ENCODE measurements around the gene ZNF581. TPM values are rescaled to one million over a fixed set of nuclear protein-coding genes. Genes with fewer than 3 reads are reported as not detected.

Gene ZNF581
- total RNA-seq, 2 donors from 2014 or later = 7.5 to 8.6 TPM

GRCh38 chr19:55689411-55690108 lies 46.1 kb downstream of the ZNF581 start:
- peaks cover 88% of the 10 kb centered on the region for H3K36me3 ChIP-seq
- no peak for DNase-seq (ENCODE audit: low spot score)
- no peak for TF ChIP-seq CTCF (IDR thresholded peaks at IDR 0.05)
- H3K27ac ChIP-seq = no peak overlapping the region
- peaks cover 0 to 3% of the 10 kb centered on the region in 2 donors for H3K4me1 ChIP-seq
- H3K27me3 ChIP-seq = no peaks in the 10 kb centered on the region
- no peaks in the 10 kb centered on the region for H3K9me3 ChIP-seq
- no peak overlapping the region for H3K4me3 ChIP-seq

GRCh38 chr19:55690109-55690768 lies 46.8 kb downstream of the ZNF581 start:
- TF ChIP-seq CTCF (IDR thresholded peaks at IDR 0.05) = no peak
- H3K27ac ChIP-seq = no peak overlapping the region
- H3K4me3 ChIP-seq = no peak overlapping the region
- no peaks in the 10 kb centered on the region for H3K27me3 ChIP-seq
- no peak for DNase-seq (ENCODE audit: low spot score)
- H3K4me1 ChIP-seq = no peaks in the 10 kb centered on the region
- peaks cover 88% of the 10 kb centered on the region for H3K36me3 ChIP-seq
- H3K9me3 ChIP-seq = no peaks in the 10 kb centered on the region

GRCh38 chr19:55690769-55691545 lies 47.5 kb downstream of the ZNF581 start:
- Histone ChIP-seq H3K27me3 (no peaks in the 10 kb centered on the region), H3K36me3 (peaks cover 88% of the 10 kb centered on the region), H3K9me3 (no peaks in the 10 kb centered on the region), H3K4me3 (no peak overlapping the region), H3K27ac (no peak overlapping the region), H3K4me1 (no peaks in the 10 kb centered on the region)
- no peak for DNase-seq (ENCODE audit: low spot score)
- no peak for TF ChIP-seq CTCF (IDR thresholded peaks at IDR 0.05)

GRCh38 chr19:55691561-55692481 lies 48.4 kb downstream of the ZNF581 start:
- Histone ChIP-seq H3K4me1 (no peaks in the 10 kb centered on the region), H3K36me3 (peaks cover 91% of the 10 kb centered on the region), H3K27ac (no peak overlapping the region), H3K4me3 (no peak overlapping the region), H3K9me3 (no peaks in the 10 kb centered on the region), H3K27me3 (no peaks in the 10 kb centered on the region)
- no peak for TF ChIP-seq CTCF (IDR thresholded peaks at IDR 0.05)
- no peak for DNase-seq (ENCODE audit: low spot score)

GRCh38 chr19:55692681-55693081 lies 49.2 kb downstream of the ZNF581 start:
- Histone ChIP-seq H3K4me1 (no peaks in the 10 kb centered on the region), H3K27me3 (no peaks in the 10 kb centered on the region), H3K27ac (no peak overlapping the region), H3K9me3 (no peaks in the 10 kb centered on the region), H3K4me3 (no peak overlapping the region), H3K36me3 (peaks cover 87% of the 10 kb centered on the region)
- TF ChIP-seq CTCF (IDR thresholded peaks at IDR 0.05) = no peak
- no peak for DNase-seq (ENCODE audit: low spot score)

Measured in right atrium auricular region (tissue), 2 donors.